HG02973 (cell line): ENCODE data around the gene NFU1.
"Not testable (repeated sequence)": the region's sequence is repeated elsewhere in the genome, so short reads cannot be mapped to it uniquely, and the experiment has no call there.

Source experiments
- ATAC-seq: cut with Tn5 transposase; IDR thresholded peaks from one replicate; pipeline ENCODE4 v1.9.1; 2021; ENCODE audit warnings: moderate library complexity; ENCODE audit not compliant: unreplicated experiment

Gene NFU1

GRCh38 chr2:69452687-69453086 is 15.5 kb upstream of the NFU1 start:
- ATAC-seq = no peak

- ATAC-seq = no peak
Observed at GRCh38 chr2:69450735-69451416, 13.6 kb upstream of the NFU1 start.

- no peak for ATAC-seq
Observed at GRCh38 chr2:69449906-69450305, 12.7 kb upstream of the NFU1 start.

- ATAC-seq = not testable (repeated sequence)
Observed at GRCh38 chr2:69443673-69444072, 6.4 kb upstream of the NFU1 start.

GRCh38 chr2:69439499-69439898 is 2.3 kb upstream of the NFU1 start:
- not testable (repeated sequence) for ATAC-seq

GRCh38 chr2:69438580-69438979 is 1.3 kb upstream of the NFU1 start:
- no peak for ATAC-seq

GRCh38 chr2:69437751-69438154 is 518 bp upstream of the NFU1 start:
- no peak for ATAC-seq

- peak; percentile 2 for ATAC-seq
Observed at GRCh38 chr2:69436596-69436937, 668 bp downstream of the NFU1 start.

- ATAC-seq = no peak
Observed at GRCh38 chr2:69434753-69435152, 2.5 kb downstream of the NFU1 start.

- no peak for ATAC-seq
Observed at GRCh38 chr2:69429491-69430183, 7.6 kb downstream of the NFU1 start.

GRCh38 chr2:69428981-69429380 is 8.3 kb downstream of the NFU1 start:
- no peak for ATAC-seq

GRCh38 chr2:69424419-69424818 is 12.8 kb downstream of the NFU1 start:
- no peak for ATAC-seq

- ATAC-seq = no peak
Observed at GRCh38 chr2:69422198-69422597, 15.0 kb downstream of the NFU1 start.

- ATAC-seq = not testable (repeated sequence)
Observed at GRCh38 chr2:69419111-69419510, 18.1 kb downstream of the NFU1 start.

GRCh38 chr2:69416147-69416546 is 21.1 kb downstream of the NFU1 start:
- no peak for ATAC-seq

- ATAC-seq = no peak
Observed at GRCh38 chr2:69411120-69411519, 26.1 kb downstream of the NFU1 start.

GRCh38 chr2:69405306-69405705 is 31.9 kb downstream of the NFU1 start:
- ATAC-seq = no peak

- no peak for ATAC-seq
Observed at GRCh38 chr2:69400121-69400520, 37.1 kb downstream of the NFU1 start.

- no peak for ATAC-seq
Observed at GRCh38 chr2:69397234-69397633, 40.0 kb downstream of the NFU1 start.

GRCh38 chr2:69395866-69396265 is 41.4 kb downstream of the NFU1 start:
- ATAC-seq = no peak

- no peak for ATAC-seq
Observed at GRCh38 chr2:69393963-69394362, 43.3 kb downstream of the NFU1 start.

- ATAC-seq = no peak
Observed at GRCh38 chr2:69390471-69390870, 46.8 kb downstream of the NFU1 start.

GRCh38 chr2:69390001-69390400 is 47.2 kb downstream of the NFU1 start:
- no peak for ATAC-seq
